ENCODE data around the gene TRIM62.
A peak's percentile ranks its signal among the peaks of the same experiment; 100 is the strongest.

TRIM62 gene

DNA sequence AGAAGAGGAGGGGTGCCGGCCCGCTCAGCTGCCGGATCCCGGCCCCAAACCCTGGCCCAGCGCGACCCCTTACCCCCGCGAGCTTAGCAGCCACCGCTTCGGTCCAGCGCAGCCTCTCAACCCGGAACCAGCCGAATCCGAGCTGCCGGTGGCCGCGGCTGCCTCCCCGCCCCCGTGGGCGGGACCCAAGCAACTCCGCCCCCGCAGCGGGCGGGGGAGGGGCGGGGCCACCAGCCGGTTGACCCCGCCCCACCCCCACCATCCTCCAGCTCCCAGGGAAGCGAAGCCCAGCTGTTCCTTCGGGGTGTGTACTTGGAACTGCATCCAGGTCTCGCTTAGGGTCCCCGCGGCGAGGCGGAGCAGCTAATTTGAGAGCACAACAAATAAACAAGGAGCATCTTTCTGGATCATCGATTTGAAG, at the start of gene TRIM62:
TRIM62 (minus strand) TSS at position 123 of the 421 bp plus-strand sequence. CDS start 611 bp downstream, outside the sequence.
- no peaks in the 10 kb centered on the region for H3K9me3 ChIP-seq (ENCODE audit: insufficient read depth, low read depth, low read length)
- no peaks in the 10 kb centered on the region for H3K79me2 ChIP-seq (ENCODE audit: insufficient read depth, low read length)
- H3K9ac ChIP-seq (ENCODE audit: low read depth, low read length, poor library complexity, severe bottlenecking) = peak within 1 kb of the TSS; percentile 67
- H3F3A ChIP-seq (ENCODE audit: low read depth) = no peaks in the 10 kb centered on the region
- H3K4me1 ChIP-seq (ENCODE audit: insufficient read depth, low read length, poor library complexity, severe bottlenecking) = peaks cover 31% of the 10 kb centered on the region
- no peaks in the 10 kb centered on the region for H3K27me3 ChIP-seq (ENCODE audit: insufficient read depth, low read length, poor library complexity, severe bottlenecking)
- peak within 1 kb of the TSS; percentile 85 for H3K4me2 ChIP-seq (ENCODE audit: low read depth, low read length, poor library complexity, severe bottlenecking)
- TF ChIP-seq EZH2phosphoT487 (IDR thresholded peaks at IDR 0.05; ENCODE audit: borderline replicate concordance) = no peak
- TF ChIP-seq, protein P1, sequence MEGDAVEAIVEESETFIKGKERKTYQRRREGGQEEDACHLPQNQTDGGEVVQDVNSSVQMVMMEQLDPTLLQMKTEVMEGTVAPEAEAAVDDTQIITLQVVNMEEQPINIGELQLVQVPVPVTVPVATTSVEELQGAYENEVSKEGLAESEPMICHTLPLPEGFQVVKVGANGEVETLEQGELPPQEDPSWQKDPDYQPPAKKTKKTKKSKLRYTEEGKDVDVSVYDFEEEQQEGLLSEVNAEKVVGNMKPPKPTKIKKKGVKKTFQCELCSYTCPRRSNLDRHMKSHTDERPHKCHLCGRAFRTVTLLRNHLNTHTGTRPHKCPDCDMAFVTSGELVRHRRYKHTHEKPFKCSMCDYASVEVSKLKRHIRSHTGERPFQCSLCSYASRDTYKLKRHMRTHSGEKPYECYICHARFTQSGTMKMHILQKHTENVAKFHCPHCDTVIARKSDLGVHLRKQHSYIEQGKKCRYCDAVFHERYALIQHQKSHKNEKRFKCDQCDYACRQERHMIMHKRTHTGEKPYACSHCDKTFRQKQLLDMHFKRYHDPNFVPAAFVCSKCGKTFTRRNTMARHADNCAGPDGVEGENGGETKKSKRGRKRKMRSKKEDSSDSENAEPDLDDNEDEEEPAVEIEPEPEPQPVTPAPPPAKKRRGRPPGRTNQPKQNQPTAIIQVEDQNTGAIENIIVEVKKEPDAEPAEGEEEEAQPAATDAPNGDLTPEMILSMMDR (conservative IDR thresholded peaks at IDR 0.05; ENCODE audit: low read length) = no peak
- no peaks in the 10 kb centered on the region for H3K9me2 ChIP-seq (replicated peaks; ENCODE audit: low read depth, low read length)
- H3K36me3 ChIP-seq (ENCODE audit: insufficient read depth, low read length) = no peaks in the 10 kb centered on the region
- peaks cover 6% of the 10 kb centered on the region for H4K20me1 ChIP-seq (ENCODE audit: insufficient read depth, low read length, poor library complexity, severe bottlenecking)
- H3K4me3 ChIP-seq (ENCODE audit: low read length, poor library complexity, severe bottlenecking) = peak within 1 kb of the TSS; percentile 85
- peak within 1 kb of the TSS; percentile 83 for H2AFZ ChIP-seq (ENCODE audit: low read length)

DNA sequence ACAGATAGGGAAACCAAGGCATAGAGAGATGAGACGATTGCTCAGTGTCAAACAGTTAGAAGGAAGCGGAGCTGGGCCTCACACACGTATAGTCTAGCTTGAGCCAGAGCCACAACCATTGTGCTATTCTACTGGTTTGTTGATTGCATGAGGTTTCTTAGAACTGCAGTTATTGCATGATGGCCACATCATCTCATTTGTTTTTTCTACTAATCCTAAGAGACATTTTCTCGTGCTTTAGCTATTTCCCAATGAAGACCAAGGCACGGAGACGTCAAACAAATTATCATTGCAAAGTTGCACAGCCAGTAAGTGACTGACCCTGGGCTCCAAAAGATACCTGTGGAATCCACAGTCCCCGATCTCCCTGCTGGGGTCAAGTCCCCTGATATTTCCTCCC, 49.3 kb upstream of the TRIM62 start:
- no peak for TF ChIP-seq EZH2phosphoT487 (IDR thresholded peaks at IDR 0.05; ENCODE audit: borderline replicate concordance)
- TF ChIP-seq, protein P1 (conservative IDR thresholded peaks at IDR 0.05; ENCODE audit: low read length) = no peak
- Histone ChIP-seq H4K20me1 (ENCODE audit: insufficient read depth, low read length, poor library complexity, severe bottlenecking) (no peaks in the 10 kb centered on the region), H3K4me1 (ENCODE audit: insufficient read depth, low read length, poor library complexity, severe bottlenecking) (peaks cover 11% of the 10 kb centered on the region), H3K9me2 (replicated peaks; ENCODE audit: low read depth, low read length) (no peaks in the 10 kb centered on the region), H3K4me3 (ENCODE audit: low read length, poor library complexity, severe bottlenecking) (no peak overlapping the region), H3K4me2 (ENCODE audit: low read depth, low read length, poor library complexity, severe bottlenecking) (no peak overlapping the region), H3K9ac (ENCODE audit: low read depth, low read length, poor library complexity, severe bottlenecking) (no peak overlapping the region), H3F3A (ENCODE audit: low read depth) (no peaks in the 10 kb centered on the region), H2AFZ (ENCODE audit: low read length) (no peak overlapping the region), H3K36me3 (ENCODE audit: insufficient read depth, low read length) (no peaks in the 10 kb centered on the region), H3K79me2 (ENCODE audit: insufficient read depth, low read length) (no peaks in the 10 kb centered on the region), H3K9me3 (ENCODE audit: insufficient read depth, low read depth, low read length) (no peaks in the 10 kb centered on the region), H3K27me3 (ENCODE audit: insufficient read depth, low read length, poor library complexity, severe bottlenecking) (peaks cover 3% of the 10 kb centered on the region)

DNA sequence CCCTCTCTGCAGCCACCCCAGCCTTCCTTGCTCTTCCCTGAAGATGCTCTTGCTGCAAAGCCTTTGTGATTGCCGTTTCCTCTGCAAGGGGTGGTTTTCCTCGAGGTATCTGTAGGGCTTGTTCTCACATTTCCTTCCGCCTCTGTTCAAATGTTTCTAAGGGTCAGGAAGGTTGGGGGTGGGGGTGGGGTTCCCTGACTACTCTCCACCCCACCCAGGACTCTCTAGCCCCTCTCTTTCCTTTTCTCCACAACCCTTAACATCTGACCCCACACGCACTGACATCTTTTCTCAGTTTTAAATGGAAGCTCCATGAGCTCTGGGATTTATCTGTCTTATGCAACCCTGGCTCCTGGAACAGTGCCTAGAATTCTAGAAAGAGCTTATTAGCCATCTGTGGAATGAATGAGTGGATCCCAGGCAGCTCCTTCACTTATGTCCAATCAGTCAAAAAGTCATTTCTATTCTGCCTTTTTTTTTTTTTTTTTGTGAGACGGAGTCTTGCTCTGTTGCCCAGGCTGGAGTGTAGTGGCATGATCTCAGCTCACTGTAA, 47.2 kb upstream of the TRIM62 start:
- Histone ChIP-seq H3K36me3 (ENCODE audit: insufficient read depth, low read length) (no peaks in the 10 kb centered on the region), H4K20me1 (ENCODE audit: insufficient read depth, low read length, poor library complexity, severe bottlenecking) (no peaks in the 10 kb centered on the region), H3K4me2 (ENCODE audit: low read depth, low read length, poor library complexity, severe bottlenecking) (no peak overlapping the region), H3K9me3 (ENCODE audit: insufficient read depth, low read depth, low read length) (no peaks in the 10 kb centered on the region), H3K27me3 (ENCODE audit: insufficient read depth, low read length, poor library complexity, severe bottlenecking) (peaks cover 3% of the 10 kb centered on the region), H3F3A (ENCODE audit: low read depth) (no peaks in the 10 kb centered on the region), H2AFZ (ENCODE audit: low read length) (no peak overlapping the region), H3K4me1 (ENCODE audit: insufficient read depth, low read length, poor library complexity, severe bottlenecking) (no peaks in the 10 kb centered on the region), H3K9ac (ENCODE audit: low read depth, low read length, poor library complexity, severe bottlenecking) (no peak overlapping the region), H3K4me3 (ENCODE audit: low read length, poor library complexity, severe bottlenecking) (no peak overlapping the region), H3K79me2 (ENCODE audit: insufficient read depth, low read length) (no peaks in the 10 kb centered on the region), H3K9me2 (replicated peaks; ENCODE audit: low read depth, low read length) (no peaks in the 10 kb centered on the region)
- TF ChIP-seq EZH2phosphoT487 (IDR thresholded peaks at IDR 0.05; ENCODE audit: borderline replicate concordance) = no peak
- TF ChIP-seq, protein P1 (conservative IDR thresholded peaks at IDR 0.05; ENCODE audit: low read length) = no peak

Measured in Loucy (cell line).